GM19351 (cell line): Measurements from ENCODE around the gene NCKIPSD.

Source experiments
- ATAC-seq: cut with Tn5 transposase; IDR thresholded peaks from one replicate; pipeline ENCODE4 v1.9.1; 2021; ENCODE audit warnings: mild to moderate bottlenecking, moderate library complexity; ENCODE audit not compliant: unreplicated experiment

The NCKIPSD gene

GRCh38 chr3:48697952-48698351 is 12.2 kb upstream of the NCKIPSD start:
- no peak for ATAC-seq

GRCh38 chr3:48696601-48697000 is 10.9 kb upstream of the NCKIPSD start:
- ATAC-seq: no peak

GRCh38 chr3:48696156-48696555 is 10.4 kb upstream of the NCKIPSD start:
- no peak for ATAC-seq

- no peak for ATAC-seq
Observed at GRCh38 chr3:48695393-48695753, 9.7 kb upstream of the NCKIPSD start.

- ATAC-seq: no peak
Observed at GRCh38 chr3:48694610-48695392, 9.1 kb upstream of the NCKIPSD start.

GRCh38 chr3:48693826-48694225 is 8.1 kb upstream of the NCKIPSD start:
- ATAC-seq: no peak

- ATAC-seq: no peak
Observed at GRCh38 chr3:48692551-48692950, 6.8 kb upstream of the NCKIPSD start.

GRCh38 chr3:48690846-48691458 is 5.2 kb upstream of the NCKIPSD start:
- ATAC-seq: no peak

- ATAC-seq: no peak
Observed at GRCh38 chr3:48689384-48689783, 3.7 kb upstream of the NCKIPSD start.

GRCh38 chr3:48688737-48689075 is 3.0 kb upstream of the NCKIPSD start:
- ATAC-seq: no peak

GRCh38 chr3:48688032-48688736 is 2.5 kb upstream of the NCKIPSD start:
- no peak for ATAC-seq

- ATAC-seq: no peak
Observed at GRCh38 chr3:48687220-48687678, 1.5 kb upstream of the NCKIPSD start.

GRCh38 chr3:48686538-48687219 is 964 bp upstream of the NCKIPSD start:
- ATAC-seq: no peak

- no peak for ATAC-seq
Observed at GRCh38 chr3:48685293-48685602, 467 bp downstream of the NCKIPSD start.

- ATAC-seq: no peak
Observed at GRCh38 chr3:48684480-48685143, 1.1 kb downstream of the NCKIPSD start.

- no peak for ATAC-seq
Observed at GRCh38 chr3:48684054-48684349, 1.7 kb downstream of the NCKIPSD start.

GRCh38 chr3:48682786-48683185 is 2.9 kb downstream of the NCKIPSD start:
- ATAC-seq: no peak

- ATAC-seq: no peak
Observed at GRCh38 chr3:48681974-48682610, 3.6 kb downstream of the NCKIPSD start.

GRCh38 chr3:48681541-48681880 is 4.2 kb downstream of the NCKIPSD start:
- ATAC-seq: no peak

GRCh38 chr3:48680811-48681540 is 4.7 kb downstream of the NCKIPSD start:
- ATAC-seq: no peak
